ENCODE results near the gene CACNA1S.

Gene CACNA1S

DNA sequence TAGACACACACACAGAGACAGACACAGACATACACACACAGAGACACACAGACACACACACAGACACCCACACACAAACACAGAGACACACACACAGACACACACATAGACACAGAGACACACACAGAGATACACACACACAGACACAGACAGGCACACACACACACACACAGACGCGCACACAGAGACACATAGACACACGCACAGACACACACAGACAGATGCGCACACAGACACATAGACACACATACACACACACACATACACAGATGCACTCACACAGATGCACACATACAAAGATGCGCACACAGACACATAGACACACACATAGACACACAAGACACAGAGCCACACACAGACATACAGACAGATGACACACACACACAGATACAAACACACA, 104.7 kb downstream of the CACNA1S start:
- no peak for DNase-seq

DNA sequence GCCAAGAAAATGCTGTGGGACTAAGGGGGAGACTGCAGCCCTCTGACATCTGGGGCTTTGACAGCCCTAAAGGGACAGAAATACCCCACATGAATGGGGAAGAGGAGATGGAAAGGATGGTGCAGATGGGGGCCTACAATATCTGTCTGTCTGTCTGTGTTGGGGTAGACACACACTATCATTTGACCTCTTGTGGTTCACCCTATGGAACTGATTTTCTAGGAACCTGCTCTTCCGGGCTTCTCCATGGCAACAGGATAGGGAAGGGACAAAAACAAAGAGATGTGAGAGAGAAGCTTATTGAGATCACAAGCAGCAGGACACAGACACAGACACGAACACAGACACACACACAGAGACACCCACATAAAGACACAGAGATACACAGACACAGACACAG, 105.8 kb downstream of the CACNA1S start:
- DNase-seq = no peak

DNA sequence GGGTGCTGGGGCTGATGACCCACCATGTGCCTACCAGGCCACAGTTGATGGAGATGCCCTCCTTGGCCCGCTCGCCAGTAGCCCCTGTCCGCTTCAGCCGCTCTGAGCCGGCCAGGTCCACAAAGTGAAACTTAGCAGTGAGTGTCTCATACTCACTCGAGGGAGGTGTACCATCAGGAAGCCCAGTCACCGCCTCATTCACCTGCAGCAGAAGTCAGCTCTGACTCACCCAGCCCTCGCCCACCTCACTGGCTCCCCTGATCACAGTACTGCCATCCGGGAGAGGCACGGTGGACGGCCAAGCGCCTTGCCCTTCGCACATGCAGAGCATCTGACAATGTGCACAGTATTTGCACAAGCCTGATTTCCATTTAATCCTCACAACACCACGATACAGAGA, 107.5 kb downstream of the CACNA1S start:
- no peak for DNase-seq

DNA sequence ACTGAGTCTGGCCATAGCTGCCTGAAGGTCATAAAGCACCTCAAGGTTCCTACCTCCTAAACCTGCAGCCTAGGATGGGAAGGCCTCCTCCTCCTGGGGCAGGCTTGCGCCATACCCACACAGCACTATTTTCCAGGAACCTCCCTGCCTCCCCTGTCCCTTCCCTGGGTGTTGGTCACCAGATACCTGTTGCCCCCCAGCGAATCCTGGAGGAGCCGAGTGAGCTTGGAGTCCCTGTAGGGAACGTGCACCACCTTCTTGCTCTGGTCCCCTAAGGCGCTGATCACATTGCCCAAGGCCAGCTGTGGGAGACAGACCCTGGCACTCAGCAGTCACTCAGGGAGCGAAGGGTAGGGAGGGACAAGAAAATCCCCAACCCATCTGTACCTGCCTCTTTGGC, 108.1 kb downstream of the CACNA1S start:
- DNase-seq = no peak

DNA sequence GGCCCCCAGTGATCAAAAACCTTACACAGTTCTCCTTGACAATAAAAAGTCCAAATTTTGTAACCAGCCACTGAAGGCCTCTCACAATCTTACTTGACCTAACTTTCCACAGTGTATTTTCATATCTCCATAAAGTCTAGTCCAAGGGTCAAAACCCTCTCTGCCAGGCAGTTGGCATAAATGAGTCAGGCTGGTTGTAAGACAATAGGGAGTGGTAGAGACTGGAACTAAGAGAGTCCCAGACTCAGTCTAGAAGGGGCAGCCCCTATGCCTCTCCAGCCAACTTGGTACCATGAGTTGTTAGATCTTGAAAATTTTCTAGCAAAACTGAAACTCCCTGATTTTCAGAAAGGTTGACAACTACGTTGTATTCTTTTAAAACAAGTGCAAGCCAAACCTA, 109.7 kb downstream of the CACNA1S start:
- DNase-seq = no peak

DNA sequence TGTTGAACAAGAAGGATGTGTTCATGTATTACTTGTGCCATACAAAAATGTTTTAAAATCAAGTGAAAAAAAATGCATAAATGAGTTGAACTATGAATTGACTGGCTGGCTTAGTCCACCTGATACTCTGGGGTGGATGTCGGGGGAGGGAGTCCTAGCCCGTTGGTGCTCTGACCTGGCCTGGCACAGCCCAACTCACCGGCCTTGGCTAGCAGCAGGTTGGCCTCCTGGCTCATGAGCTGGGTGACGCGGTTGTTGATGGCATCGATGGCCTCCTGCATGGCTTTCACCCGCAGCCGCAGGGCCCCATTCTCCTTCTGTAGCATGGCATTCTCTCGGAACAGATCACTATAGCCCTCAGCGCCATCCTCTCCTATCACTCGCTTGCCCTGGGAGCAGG, 110.3 kb downstream of the CACNA1S start:
- no peak for DNase-seq

DNA sequence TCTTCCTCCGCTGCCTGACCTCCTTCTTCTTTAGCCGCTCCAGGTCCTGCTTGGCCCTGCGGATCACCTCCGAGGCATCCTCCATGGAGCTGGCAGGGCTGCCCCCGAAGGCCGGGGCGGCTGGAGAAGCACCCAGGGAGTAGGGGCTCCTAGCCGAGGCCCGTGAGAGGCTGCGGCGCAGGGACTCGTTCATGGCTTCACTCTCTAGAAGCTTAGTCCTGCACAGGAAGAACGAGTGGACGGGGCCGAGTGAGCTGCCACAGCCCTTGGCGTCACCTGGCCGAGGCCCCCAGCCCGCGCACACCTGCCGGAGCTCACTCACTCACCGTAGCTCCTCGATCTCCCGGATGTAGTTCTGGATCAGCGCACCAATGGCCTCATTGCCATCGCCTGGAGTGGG, 111.8 kb downstream of the CACNA1S start:
- DNase-seq = no peak

DNA sequence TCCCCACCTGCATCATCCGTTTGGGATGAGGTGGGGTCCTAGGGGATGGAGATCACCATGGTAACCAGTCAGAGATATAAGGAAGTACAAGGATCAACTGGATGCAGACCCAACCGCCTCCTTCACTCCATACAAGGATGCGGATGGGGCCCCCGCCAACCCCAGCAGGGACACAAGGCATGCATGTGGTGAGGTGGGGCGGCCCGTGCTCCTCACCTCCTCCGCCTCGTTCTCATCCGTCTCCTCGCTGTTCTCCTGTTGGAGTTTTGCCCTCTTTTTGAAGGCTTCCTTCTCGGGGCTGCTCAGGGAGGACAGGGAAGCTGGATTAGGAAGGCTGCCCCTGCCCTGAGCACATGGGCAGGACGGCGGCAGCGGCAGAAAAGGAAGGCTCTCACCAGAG, 112.6 kb downstream of the CACNA1S start:
- no peak for DNase-seq

DNA sequence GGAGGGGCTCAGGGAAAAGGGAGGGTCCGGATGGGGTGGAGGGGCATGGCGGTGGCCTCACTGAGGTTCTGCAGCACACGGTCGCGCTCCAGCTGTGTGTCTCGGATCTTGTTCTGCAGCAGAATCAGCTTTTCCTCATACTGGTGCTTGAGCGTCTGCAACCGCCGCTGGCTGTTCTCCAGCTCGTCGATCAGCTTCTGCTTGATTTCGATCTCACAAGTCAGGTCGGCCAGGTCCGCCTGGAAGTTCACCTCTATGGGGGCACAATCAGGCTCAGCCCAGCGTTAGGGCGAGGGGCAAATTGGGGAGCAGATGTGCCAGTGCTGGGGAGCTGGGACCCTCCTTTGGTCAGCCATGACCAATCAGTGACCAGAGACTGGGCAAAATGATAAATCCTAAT, 113.9 kb downstream of the CACNA1S start:
- DNase-seq = no peak

DNA sequence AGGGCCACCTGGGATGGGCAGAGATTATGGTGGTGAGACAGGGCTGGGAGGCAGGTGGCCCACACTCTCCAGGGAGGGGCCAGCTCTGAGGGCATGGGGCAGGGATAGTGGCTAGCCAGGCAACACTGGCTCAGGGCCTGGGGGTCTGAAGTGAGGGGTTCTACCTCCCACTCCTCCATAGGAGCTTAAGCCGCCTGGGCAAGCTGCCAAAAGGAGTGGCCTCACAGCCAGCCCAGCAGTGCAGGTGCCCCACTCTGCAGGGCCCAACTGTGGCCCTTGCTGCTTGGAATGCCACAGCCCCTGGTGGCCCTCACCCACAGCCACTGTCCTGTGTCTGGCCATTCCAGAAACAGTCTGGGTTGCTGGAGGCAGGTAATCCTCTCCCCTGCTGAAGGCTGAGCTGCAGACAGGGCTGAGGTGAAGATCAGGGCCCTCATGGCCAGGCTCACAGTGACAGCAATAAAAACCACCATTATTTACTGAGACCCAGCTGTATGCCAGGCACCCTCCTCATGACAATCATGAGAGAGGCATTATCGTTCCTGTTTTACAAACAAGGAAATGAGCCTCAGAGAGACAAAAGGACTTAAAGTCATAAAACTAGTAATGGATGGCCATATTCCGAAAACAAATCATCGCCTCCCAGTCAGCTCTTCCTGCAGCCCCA, 119.7 kb downstream of the CACNA1S start:
- no peak for DNase-seq

DNA sequence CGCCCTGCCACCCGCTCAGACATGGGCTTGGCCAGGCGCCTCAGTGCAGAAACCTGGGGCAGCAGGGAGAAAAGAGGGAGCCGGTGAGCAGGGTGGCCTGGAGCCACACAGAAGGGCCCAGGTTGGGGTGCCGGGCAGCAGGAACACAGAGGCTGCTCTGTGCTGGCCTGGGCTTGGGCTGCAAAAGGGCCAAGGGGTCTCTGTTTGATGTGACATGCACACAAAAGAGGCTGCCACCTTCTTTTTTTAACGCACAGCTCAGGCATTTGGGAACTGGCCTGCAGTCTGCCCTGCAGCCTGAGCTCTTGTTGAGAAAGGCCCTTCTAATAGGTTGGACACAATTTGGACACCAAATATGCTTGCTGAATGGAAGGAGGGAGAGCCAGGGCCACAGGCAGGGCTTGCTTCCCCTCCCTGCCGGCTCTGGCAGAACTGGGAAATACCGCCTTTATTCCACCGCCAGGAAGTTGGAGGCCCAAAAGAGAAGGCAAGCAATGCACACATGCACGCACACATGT, 121.1 kb downstream of the CACNA1S start:
- DNase-seq = no peak

DNA sequence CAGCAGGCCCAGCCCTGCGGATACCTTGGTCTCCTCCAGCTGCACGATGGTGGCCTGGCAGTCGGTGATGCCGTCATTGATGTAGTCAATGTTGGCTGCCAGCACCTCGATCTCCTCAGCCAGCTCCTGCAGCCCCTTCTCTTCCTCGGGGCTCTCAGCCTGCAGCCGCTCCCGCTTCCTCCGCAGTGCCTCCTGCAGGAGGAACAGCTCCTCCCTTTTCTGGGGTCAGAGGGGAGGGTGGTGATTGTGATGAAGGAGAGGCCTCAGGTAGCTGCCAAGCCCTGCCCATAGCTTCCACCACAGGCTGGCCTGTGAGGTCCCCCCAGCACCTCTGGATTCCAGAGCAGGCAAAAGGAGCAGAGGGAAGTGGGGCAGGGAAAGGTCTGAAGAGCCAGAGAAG, 122.1 kb downstream of the CACNA1S start:
- DNase-seq = no peak

Measured in stimulated activated CD4-positive, alpha-beta T cell treated with anti-CD3 and anti-CD28 coated beads, Interleukin-12 subunit alpha, Interleukin-12 subunit beta, amount 100 ng/mL, for 4 hours (primary cell).